AG09309 (cell line): ENCODE measurements around the gene CDH4.

Experiments used
- DNase-seq: peaks from one replicate; pipeline ENCODE4 v3.0.0-alpha.2; 2010; ENCODE audit warnings: low read depth
- H3K4me3 ChIP-seq: 2 replicates; pipeline ENCODE4 v1.5.1; 2011; ENCODE audit warnings: mild to moderate bottlenecking, low read depth, low read length, moderate library complexity; ENCODE audit not compliant: control insufficient read depth
- TF ChIP-seq, protein P1 (sequence below): IDR thresholded peaks from 2 replicates; pipeline ENCODE4 v1.5.1; 2011; ENCODE audit warnings: mild to moderate bottlenecking, low read depth, low read length, inconsistent platforms; ENCODE audit not compliant: insufficient read depth, control insufficient read depth; ENCODE audit errors: missing control alignments

The CDH4 gene

DNA sequence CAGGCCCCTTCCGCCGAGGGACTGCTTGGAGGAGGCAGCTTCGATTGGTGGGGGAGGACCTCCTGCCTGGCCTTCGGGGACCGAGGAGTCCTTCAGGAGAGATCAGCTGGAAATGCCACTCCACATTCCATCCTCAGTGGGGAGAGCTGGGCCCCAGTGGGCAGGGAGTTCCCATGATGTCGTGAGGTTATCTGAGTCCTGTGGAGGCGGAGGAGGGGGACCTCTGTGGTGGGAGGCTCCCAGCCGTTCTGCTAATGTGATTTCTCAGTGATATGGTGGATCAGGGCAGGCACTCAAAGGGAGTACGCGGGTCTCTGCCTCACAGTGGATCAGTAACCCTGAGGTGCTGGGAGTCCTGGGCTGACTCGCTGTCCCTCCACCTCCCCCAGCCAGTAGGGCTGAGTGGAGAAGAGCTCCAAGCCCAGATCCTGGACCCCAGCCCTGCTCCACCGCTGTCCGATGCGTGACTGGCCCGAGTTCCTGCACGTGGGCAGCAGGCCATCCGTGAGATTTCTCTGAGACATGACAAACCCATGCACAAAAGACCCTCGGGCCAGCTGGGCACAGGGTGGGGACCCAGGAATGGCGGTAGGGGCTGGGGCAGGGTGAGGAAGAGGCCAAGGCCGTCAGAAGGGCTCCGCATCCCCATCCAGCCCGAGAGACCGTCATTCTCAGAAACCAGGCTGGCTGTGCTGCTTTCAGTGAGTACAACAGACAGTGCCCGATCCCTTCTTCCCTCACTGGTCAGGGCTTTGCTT lies 617.9 kb downstream of the CDH4 start:
- TF ChIP-seq, protein P1, sequence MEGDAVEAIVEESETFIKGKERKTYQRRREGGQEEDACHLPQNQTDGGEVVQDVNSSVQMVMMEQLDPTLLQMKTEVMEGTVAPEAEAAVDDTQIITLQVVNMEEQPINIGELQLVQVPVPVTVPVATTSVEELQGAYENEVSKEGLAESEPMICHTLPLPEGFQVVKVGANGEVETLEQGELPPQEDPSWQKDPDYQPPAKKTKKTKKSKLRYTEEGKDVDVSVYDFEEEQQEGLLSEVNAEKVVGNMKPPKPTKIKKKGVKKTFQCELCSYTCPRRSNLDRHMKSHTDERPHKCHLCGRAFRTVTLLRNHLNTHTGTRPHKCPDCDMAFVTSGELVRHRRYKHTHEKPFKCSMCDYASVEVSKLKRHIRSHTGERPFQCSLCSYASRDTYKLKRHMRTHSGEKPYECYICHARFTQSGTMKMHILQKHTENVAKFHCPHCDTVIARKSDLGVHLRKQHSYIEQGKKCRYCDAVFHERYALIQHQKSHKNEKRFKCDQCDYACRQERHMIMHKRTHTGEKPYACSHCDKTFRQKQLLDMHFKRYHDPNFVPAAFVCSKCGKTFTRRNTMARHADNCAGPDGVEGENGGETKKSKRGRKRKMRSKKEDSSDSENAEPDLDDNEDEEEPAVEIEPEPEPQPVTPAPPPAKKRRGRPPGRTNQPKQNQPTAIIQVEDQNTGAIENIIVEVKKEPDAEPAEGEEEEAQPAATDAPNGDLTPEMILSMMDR = no peak
- no peak overlapping the region for H3K4me3 ChIP-seq
- no peak for DNase-seq

DNA sequence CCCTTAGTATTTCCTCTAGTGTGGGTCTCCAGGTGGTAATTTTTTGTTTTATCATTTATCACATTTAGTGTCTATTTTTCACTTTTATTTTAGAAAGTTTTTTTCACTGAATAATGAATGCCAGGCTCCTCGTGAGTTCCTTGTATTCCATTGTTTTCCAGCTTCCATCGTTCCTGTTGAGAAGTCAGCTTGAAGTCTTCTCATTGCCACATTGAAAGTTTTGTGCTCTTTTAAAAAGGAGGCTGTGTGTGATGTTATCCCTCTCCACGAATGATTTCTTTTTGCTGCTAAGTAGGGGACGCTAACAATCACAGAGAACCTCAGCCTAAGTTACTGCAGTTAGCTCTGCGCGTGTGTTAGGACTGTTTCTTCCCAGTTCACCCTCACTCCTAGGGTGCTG lies 619.1 kb downstream of the CDH4 start:
- no peak for DNase-seq
- TF ChIP-seq, protein P1 = no peak
- H3K4me3 ChIP-seq = no peak overlapping the region

DNA sequence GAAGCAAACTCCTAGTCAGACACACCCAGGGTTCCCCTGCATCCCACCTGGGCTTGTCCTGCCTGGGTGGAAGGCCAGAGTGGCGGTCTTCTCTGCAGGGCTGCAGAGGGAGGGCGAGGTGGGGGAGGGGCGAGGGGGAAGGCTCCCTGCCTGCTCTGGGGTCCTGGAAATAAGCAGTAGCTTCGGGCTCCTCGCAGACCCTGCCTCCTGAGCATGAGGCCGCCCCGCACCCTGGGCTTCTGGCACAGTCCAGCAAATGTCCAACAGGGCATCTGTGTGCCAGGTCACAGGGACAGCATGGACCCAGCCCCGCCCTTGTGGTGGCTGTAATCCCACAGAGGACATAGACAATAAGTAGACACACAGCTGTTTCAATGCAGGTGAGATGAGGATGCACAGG lies 619.9 kb downstream of the CDH4 start:
- DNase-seq = no peak
- TF ChIP-seq, protein P1 = no peak
- no peak overlapping the region for H3K4me3 ChIP-seq

DNA sequence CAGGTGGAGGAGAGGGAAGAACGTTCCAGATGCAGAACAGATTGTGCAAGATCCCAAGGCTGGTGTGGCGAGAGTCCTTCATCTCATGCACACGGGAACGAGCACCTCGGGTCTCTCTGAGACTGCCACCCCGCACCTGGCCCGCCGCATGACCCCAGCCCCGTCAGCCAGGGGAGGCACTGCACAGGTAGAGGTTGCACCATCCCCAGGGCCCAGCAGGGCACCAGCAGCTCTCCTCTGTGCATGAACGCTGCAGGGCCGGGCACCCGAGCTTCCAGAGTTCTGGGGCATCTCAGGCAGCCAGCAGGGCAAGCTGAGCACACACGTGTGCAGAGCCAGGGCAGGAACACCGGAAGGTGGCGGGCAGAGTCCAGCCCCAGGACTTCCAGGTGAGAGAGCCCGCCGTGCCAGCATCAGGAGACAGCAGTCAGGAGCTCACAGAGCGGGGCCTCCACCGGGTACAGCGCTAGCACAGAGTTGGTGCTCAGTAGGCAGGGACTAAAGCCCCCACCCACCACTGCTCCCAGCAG lies 620.4 kb downstream of the CDH4 start:
- no peak for DNase-seq
- TF ChIP-seq, protein P1 = no peak
- H3K4me3 ChIP-seq = no peak overlapping the region

DNA sequence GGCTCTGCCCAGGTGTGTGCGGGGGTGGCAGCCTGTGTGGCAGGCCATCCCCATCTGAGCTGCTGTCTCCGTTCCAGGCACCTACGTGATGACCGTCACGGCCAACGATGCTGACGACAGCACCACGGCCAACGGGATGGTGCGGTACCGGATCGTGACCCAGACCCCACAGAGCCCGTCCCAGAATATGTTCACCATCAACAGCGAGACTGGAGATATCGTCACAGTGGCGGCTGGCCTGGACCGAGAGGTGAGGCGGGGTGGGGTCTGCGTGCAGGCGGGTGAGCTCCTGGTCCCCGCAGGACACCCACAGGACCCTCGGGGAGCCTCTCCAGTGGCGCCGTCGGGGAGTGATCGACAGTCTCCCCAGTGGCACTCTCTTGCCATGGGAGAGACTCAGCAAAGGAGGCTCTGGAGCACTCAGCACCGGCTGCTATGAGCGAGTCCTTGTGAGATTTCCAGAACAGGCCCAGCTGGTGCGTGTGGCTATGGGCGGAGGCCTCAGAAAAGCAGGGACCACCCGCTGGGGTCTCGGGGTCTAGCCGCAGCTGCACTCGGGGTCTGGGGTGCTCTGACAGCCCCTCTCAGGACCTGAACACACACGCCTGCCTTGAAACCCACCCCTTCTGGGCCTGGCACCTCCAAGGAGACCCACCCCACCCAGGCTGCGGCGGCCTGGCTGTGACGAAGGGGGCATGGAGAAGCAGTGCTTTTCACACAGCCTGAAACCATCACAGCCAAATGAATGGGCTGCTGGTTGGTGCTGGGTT lies 621.8 kb downstream of the CDH4 start:
- TF ChIP-seq, protein P1 = no peak
- H3K4me3 ChIP-seq = no peak overlapping the region
- no peak for DNase-seq

DNA sequence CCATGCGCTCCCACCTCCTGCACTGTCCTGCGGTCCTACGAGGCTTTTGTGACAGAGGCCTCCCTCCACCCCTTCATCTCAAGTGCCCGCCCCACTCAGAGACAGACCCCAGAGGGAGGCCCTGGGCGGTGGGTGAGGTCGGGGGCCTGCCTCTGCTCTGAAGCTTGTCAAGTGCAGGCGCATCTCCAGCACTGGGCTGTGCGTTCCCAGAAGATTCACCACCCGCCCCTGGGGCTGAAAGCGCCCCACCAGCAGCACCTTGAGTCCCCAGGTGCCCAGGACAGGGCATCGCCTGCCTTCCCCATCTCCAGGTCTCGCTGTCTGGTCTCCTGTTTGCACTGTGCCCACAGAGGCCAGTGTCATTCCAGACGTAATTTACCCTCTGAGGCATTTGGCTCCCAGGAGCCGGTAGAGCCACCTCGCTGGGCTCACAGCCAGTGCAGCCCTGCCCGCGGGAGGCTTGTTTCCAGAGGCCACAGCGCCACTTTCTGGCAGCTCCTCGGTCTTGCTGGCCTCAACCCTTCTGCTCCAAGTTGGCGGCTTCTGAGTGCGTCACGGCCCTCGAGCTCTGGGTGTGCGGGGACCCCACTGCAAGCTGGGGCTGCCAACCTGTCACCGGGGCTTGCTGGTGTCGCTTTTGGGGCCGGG lies 622.5 kb downstream of the CDH4 start:
- TF ChIP-seq, protein P1 = peak; percentile 57
- DNase-seq = peak; percentile 3
- H3K4me3 ChIP-seq = no peak overlapping the region
